Measurements from ENCODE around the gene CDHR3.

The CDHR3 gene

DNA sequence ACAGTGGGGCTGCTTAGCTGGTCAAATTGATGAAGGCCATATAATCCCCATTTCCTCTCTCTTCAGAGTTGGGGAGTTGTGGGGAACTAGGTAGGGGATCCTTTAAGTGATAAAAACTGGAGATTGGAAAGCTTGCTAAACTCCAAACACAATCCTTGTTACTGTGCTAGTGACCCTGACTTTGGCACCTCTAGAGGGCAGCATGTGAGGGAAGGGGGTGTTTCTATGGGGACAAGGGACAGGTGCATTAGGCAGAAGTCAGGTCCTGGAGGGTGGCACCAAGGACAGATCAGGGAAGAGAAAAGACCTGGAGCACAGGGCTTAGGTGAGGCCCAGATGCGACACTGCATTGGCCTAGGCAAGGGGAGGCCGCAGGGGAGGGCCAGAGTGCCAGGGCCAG, 66.9 kb downstream of the CDHR3 start:
- H3K4me2 ChIP-seq (ENCODE audit: low read depth, low read length, poor library complexity, severe bottlenecking): no peak overlapping the region
- H2AFZ ChIP-seq (ENCODE audit: low read length): no peak overlapping the region
- no peak overlapping the region for H3K9ac ChIP-seq (ENCODE audit: low read depth, low read length, poor library complexity, severe bottlenecking)
- no peak overlapping the region for H3K4me3 ChIP-seq (ENCODE audit: low read length, poor library complexity, severe bottlenecking)
- H3K9me2 ChIP-seq (replicated peaks; ENCODE audit: low read depth, low read length): no peaks in the 10 kb centered on the region
- peaks cover 98% of the 10 kb centered on the region for H3K27me3 ChIP-seq (ENCODE audit: insufficient read depth, low read length, poor library complexity, severe bottlenecking)
- no peaks in the 10 kb centered on the region for H3K36me3 ChIP-seq (ENCODE audit: insufficient read depth, low read length)
- no peak for TF ChIP-seq EZH2phosphoT487 (IDR thresholded peaks at IDR 0.05; ENCODE audit: borderline replicate concordance)
- TF ChIP-seq, protein P1, sequence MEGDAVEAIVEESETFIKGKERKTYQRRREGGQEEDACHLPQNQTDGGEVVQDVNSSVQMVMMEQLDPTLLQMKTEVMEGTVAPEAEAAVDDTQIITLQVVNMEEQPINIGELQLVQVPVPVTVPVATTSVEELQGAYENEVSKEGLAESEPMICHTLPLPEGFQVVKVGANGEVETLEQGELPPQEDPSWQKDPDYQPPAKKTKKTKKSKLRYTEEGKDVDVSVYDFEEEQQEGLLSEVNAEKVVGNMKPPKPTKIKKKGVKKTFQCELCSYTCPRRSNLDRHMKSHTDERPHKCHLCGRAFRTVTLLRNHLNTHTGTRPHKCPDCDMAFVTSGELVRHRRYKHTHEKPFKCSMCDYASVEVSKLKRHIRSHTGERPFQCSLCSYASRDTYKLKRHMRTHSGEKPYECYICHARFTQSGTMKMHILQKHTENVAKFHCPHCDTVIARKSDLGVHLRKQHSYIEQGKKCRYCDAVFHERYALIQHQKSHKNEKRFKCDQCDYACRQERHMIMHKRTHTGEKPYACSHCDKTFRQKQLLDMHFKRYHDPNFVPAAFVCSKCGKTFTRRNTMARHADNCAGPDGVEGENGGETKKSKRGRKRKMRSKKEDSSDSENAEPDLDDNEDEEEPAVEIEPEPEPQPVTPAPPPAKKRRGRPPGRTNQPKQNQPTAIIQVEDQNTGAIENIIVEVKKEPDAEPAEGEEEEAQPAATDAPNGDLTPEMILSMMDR (conservative IDR thresholded peaks at IDR 0.05; ENCODE audit: low read length): peak; percentile 50
- peaks cover 11% of the 10 kb centered on the region for H3K4me1 ChIP-seq (ENCODE audit: insufficient read depth, low read length, poor library complexity, severe bottlenecking)
- H3K79me2 ChIP-seq (ENCODE audit: insufficient read depth, low read length): no peaks in the 10 kb centered on the region
- H4K20me1 ChIP-seq (ENCODE audit: insufficient read depth, low read length, poor library complexity, severe bottlenecking): no peaks in the 10 kb centered on the region
- no peaks in the 10 kb centered on the region for H3K9me3 ChIP-seq (ENCODE audit: insufficient read depth, low read depth, low read length)
- no peaks in the 10 kb centered on the region for H3F3A ChIP-seq (ENCODE audit: low read depth)

DNA sequence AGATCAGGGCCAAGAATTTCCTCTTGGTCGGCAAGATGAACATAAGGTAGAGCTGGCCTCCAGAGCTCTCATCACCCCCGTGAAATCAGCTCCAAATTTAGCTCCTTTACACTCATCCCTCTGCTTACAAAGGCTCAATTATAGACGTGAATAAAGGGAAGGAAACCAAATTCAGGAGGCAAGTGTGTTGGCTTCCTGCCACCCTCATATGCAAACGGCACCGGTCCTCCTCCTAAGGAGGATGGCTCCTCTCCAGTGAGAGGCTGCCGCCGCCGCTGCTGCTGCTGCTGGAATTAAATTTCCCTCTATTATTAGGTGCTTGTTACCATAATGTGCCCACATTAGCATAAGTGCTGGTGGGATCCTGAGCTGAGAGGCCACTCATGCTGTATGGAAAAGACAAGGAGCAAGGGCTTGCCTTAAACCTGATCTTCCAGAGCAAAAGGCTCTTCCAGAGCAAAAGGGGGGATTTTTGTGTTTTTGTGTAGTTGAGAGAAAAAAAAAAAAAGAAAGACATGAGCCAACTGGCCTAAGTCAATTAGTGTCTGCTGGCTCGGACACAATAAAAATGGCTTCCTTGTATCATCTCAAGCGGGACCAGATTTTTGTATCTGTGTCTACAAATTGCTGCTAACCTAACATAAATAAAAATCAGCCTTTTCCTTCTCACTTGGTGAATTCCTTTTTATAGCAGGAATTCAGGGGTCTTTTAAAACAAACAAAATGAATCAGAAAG, 68.4 kb downstream of the CDHR3 start:
- Histone ChIP-seq H3K4me2 (ENCODE audit: low read depth, low read length, poor library complexity, severe bottlenecking) (no peak overlapping the region), H3K27me3 (ENCODE audit: insufficient read depth, low read length, poor library complexity, severe bottlenecking) (peaks cover 94% of the 10 kb centered on the region)

DNA sequence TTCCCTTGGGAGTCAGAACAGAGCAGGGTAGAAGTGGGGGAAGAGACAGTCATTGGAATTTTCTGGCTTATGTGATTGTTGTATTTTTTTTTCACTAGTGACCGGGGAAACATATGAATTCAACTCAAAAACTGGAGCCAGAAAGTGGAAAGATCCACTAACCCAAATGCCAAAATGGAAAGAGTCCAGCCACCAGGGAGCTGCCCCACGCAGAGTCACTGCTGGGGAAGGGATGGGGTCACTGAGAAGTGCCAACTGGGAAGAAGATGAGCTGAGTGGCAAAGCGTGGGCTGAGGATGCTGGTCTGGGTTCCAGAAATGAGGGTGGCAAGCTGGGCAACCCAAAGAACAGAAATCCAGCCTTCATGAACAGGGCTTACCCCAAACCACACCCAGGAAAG, 69.2 kb downstream of the CDHR3 start:
- no peaks in the 10 kb centered on the region for H3K9me3 ChIP-seq (ENCODE audit: insufficient read depth, low read depth, low read length)
- no peaks in the 10 kb centered on the region for H4K20me1 ChIP-seq (ENCODE audit: insufficient read depth, low read length, poor library complexity, severe bottlenecking)
- H3K4me2 ChIP-seq (ENCODE audit: low read depth, low read length, poor library complexity, severe bottlenecking): no peak overlapping the region
- H3F3A ChIP-seq (ENCODE audit: low read depth): no peaks in the 10 kb centered on the region
- H2AFZ ChIP-seq (ENCODE audit: low read length): no peak overlapping the region
- H3K36me3 ChIP-seq (ENCODE audit: insufficient read depth, low read length): no peaks in the 10 kb centered on the region
- no peaks in the 10 kb centered on the region for H3K9me2 ChIP-seq (replicated peaks; ENCODE audit: low read depth, low read length)
- no peaks in the 10 kb centered on the region for H3K79me2 ChIP-seq (ENCODE audit: insufficient read depth, low read length)
- TF ChIP-seq EZH2phosphoT487 (IDR thresholded peaks at IDR 0.05; ENCODE audit: borderline replicate concordance): no peak
- TF ChIP-seq, protein P1 (conservative IDR thresholded peaks at IDR 0.05; ENCODE audit: low read length): no peak
- H3K4me1 ChIP-seq (ENCODE audit: insufficient read depth, low read length, poor library complexity, severe bottlenecking): no peaks in the 10 kb centered on the region
- peaks cover 94% of the 10 kb centered on the region for H3K27me3 ChIP-seq (ENCODE audit: insufficient read depth, low read length, poor library complexity, severe bottlenecking)
- no peak overlapping the region for H3K9ac ChIP-seq (ENCODE audit: low read depth, low read length, poor library complexity, severe bottlenecking)
- H3K4me3 ChIP-seq (ENCODE audit: low read length, poor library complexity, severe bottlenecking): no peak overlapping the region

More for the DNA sequence above, 68.4 kb downstream of the CDHR3 start:
- H2AFZ ChIP-seq (ENCODE audit: low read length): no peak overlapping the region
- no peaks in the 10 kb centered on the region for H3K9me3 ChIP-seq (ENCODE audit: insufficient read depth, low read depth, low read length)
- no peaks in the 10 kb centered on the region for H3K36me3 ChIP-seq (ENCODE audit: insufficient read depth, low read length)
- H3K4me3 ChIP-seq (ENCODE audit: low read length, poor library complexity, severe bottlenecking): no peak overlapping the region
- H3F3A ChIP-seq (ENCODE audit: low read depth): no peaks in the 10 kb centered on the region
- H3K9me2 ChIP-seq (replicated peaks; ENCODE audit: low read depth, low read length): no peaks in the 10 kb centered on the region
- H3K9ac ChIP-seq (ENCODE audit: low read depth, low read length, poor library complexity, severe bottlenecking): no peak overlapping the region
- no peaks in the 10 kb centered on the region for H4K20me1 ChIP-seq (ENCODE audit: insufficient read depth, low read length, poor library complexity, severe bottlenecking)
- no peaks in the 10 kb centered on the region for H3K79me2 ChIP-seq (ENCODE audit: insufficient read depth, low read length)
- H3K4me1 ChIP-seq (ENCODE audit: insufficient read depth, low read length, poor library complexity, severe bottlenecking): peaks cover 3% of the 10 kb centered on the region
- no peak for TF ChIP-seq EZH2phosphoT487 (IDR thresholded peaks at IDR 0.05; ENCODE audit: borderline replicate concordance)
- TF ChIP-seq, protein P1 (conservative IDR thresholded peaks at IDR 0.05; ENCODE audit: low read length): no peak

Measured in Loucy (cell line).